HG02973 (cell line): ENCODE data around the gene UQCC3.
"Not testable (repeated sequence)": the region's sequence is repeated elsewhere in the genome, so short reads cannot be mapped to it uniquely, and the experiment has no call there.

Experiments
- ATAC-seq: cut with Tn5 transposase; IDR thresholded peaks from one replicate; pipeline ENCODE4 v1.9.1; 2021; ENCODE audit warnings: moderate library complexity; ENCODE audit not compliant: unreplicated experiment

UQCC3 gene

GRCh38 chr11:62694455-62695167, 23.1 kb downstream of the UQCC3 start:
- no peak for ATAC-seq

- no peak for ATAC-seq
Observed at GRCh38 chr11:62702246-62702645, 30.8 kb downstream of the UQCC3 start.

DNA sequence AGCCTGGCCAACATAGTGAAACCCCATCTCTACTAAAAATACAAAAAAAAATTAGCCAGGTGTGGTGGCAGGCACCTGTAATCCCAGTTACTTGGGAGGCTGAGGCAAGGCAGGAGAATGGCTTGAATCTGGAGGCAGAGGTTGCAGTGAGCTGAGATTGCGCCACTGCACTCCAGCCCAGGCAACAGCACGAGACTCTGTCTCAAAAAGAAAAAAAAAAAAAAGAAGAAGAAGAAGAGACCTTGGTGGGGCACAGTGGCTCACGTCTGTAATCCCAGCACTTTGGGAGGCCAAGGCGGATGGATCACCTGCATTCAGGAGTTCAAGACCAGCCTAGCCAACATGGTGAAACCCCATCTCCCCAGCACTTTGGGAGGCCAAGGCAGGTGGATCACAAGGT, 32.4 kb downstream of the UQCC3 start:
- not testable (repeated sequence) for ATAC-seq

DNA sequence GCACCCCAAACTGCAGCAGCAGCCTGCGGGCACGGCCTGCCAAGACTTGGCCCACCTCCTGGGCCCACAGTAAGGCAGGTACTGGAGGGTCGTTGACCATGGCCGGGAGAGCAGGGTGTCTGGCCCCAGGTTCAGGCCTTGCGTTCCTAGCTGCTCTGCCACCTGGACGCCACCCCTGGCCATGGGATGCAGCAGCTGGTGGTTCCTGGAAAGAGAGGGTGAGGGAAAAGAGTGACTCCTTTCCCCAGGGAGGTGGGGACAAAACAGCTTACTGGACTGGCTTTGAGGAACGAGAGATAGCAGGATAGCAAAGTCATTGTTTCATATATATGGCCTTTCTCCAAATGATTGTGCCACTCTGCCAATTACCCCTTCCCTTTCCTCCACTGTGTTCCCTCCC, 33.9 kb downstream of the UQCC3 start:
- no peak for ATAC-seq

- peak; percentile 63 for ATAC-seq
Observed at GRCh38 chr11:62705880-62706849, 34.7 kb downstream of the UQCC3 start.

DNA sequence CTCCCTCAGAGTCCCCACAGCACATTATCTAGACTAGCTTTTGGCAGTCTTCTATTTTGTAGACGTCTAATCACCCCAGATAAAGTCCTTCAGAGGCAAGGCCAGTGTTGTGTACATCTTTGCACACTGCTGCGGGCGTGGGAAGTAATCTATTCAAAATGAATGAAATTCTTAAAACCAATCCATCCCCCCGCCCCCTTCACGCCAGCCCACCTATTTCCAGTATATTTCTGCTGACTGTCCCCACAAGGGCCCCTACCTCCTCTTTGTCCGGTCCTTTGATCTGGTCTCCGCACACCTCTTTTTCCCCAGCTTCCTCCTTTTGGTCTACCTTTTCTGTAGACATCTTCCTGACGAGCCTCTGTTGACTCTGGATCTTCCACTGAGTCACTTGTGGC, 35.4 kb downstream of the UQCC3 start:
- ATAC-seq, result no peak

- ATAC-seq, result no peak
Observed at GRCh38 chr11:62707277-62707861, 35.9 kb downstream of the UQCC3 start, which contains the start of the genes BSCL2 and GNG3. Gene BSCL2, minus strand, starts transcription at chr11:62707424. Its CDS starts 229 bp downstream, at chr11:62707195. Gene GNG3, plus strand, starts transcription at chr11:62707676. Its CDS starts 620 bp downstream, at chr11:62708296.

DNA sequence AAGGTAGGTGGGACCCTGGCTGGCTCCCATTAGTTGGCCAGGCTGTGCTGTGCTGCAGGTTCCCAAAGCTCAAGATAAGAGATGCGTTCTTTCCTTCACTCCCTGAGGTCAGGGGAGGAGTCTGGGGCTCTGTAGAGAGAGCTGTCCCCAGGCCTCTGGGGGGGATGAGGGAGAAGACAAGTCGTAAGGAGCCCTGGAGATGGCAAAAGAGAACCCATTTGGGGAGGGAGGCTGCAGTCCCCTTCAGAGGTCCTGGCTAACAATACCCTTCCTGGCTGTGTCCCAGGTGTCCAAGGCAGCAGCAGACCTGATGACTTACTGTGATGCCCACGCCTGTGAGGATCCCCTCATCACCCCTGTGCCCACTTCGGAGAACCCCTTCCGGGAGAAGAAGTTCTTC, 36.9 kb downstream of the UQCC3 start:
- ATAC-seq, result no peak

DNA sequence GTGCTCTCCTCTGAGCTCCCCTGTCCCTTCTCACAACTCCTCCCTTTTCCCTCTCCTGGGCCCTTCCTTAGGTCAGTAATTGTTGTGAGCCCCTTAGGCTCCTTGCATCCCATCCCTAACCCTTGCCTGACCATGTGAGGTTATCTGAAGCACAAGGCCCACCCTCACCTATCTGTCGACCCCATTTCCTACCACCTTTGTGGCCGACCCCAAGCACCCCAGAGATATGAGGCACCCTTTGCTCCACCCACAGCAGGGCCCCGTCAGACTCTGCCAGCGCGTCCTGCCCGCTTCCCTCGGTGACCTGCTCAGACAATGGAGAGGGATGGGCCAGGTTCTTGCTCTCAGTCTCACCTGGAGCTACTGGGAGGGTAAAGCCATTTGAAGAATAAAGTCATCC, 37.3 kb downstream of the UQCC3 start:
- peak; percentile 4 for ATAC-seq

GRCh38 chr11:62709247-62710000, 38.0 kb downstream of the UQCC3 start:
- ATAC-seq, result peak; percentile 56

DNA sequence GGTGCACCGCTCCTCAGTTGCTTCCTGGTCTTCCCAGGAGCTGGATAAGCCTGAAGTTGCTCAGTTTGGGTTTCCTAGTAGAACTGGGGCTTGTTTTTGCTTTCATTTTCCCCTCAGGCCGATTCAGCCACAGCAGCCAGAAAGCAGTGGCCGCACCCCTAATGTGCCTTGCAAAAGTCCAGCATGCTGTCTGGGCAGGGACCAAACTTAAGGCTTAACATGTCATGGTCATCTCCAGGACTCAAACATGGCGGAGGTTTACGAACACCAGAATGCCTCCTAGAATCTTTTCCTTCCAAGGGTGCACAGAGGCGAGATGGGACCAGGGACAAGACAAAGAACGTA, 38.5 kb downstream of the UQCC3 start:
- ATAC-seq, result no peak

- ATAC-seq, result no peak
Observed at GRCh38 chr11:62712276-62712812, 40.9 kb downstream of the UQCC3 start.

- ATAC-seq, result no peak
Observed at GRCh38 chr11:62712861-62713260, 41.4 kb downstream of the UQCC3 start.

GRCh38 chr11:62713343-62713742, 41.9 kb downstream of the UQCC3 start:
- no peak for ATAC-seq

DNA sequence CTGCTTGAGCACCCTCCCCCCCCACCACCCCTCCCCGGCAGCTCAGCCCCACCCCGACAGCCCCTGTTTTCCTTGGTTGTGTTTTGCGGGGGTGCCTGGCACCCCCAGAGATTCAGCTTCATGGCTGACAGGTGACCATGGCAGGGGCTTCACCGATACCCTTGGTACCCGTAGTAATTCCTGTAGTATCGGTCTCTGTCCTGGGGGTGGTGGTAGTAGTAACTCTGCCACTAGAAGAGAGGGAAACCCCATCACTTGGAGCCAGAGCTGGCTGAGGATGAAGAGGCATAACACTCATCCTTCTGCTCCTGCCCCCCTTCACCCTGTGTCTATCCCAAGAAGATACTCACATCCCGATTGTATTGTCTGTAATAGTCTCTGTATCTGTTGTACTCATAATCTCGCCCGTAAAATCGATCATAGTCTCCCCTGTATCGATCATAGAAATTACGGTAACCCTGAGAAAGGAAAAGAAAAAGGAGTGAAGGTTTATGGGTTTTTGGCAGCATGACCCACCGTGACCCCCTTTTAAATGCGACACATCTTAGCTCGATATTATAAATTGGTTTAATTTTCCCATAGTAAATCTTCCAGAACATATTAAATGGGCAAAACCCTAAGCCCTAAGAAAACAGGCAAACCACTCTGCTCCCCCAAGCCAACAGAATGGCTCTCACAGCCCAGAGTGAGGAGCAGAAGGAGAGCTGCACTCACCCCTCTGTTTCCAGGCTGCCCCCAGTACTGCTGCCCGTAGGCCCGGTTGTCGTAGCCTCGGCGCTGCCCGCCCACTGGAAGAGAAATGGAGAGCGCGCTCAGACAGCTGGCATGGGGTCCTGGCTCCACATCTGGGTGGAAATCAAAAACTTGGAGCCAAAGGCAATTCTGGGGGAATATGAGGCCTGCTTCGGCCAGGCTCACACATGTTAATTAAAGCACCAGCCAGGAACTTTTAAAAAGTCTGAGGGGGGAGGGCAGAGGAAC, 44.0 kb downstream of the UQCC3 start:
- ATAC-seq, result no peak

GRCh38 chr11:62716206-62716605, 44.7 kb downstream of the UQCC3 start:
- ATAC-seq, result no peak

GRCh38 chr11:62716816-62717215, 45.3 kb downstream of the UQCC3 start:
- ATAC-seq, result no peak

GRCh38 chr11:62719302-62719978, 48.0 kb downstream of the UQCC3 start:
- ATAC-seq, result no peak

DNA sequence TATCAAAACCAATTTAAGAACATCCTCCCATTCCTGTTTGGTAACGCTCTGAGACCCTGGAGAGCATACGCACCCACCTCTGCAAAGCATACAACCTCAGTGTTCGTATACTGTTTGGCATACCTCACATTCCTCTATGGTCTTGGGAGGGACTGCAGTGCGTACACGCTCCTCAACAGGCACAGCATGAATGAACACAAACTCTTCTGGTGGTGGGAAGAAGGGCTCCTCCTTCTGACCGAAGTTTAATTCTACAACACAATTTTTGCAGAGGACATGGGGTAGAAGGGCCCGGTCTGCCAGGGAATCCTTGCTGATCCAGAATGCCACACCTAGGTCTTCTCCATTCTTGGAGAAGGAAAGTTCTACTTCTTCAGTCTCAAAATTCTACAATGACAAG, 50.5 kb downstream of the UQCC3 start:
- ATAC-seq, result no peak
